ENCODE measurements around the gene TSPAN9. TPM values are rescaled to one million over a fixed set of nuclear protein-coding genes. Genes with fewer than 3 reads are reported as not detected.

The TSPAN9 gene
- polyA plus RNA-seq, 3 donors: 0.15 to 0.34 (median 0.25) TPM

DNA sequence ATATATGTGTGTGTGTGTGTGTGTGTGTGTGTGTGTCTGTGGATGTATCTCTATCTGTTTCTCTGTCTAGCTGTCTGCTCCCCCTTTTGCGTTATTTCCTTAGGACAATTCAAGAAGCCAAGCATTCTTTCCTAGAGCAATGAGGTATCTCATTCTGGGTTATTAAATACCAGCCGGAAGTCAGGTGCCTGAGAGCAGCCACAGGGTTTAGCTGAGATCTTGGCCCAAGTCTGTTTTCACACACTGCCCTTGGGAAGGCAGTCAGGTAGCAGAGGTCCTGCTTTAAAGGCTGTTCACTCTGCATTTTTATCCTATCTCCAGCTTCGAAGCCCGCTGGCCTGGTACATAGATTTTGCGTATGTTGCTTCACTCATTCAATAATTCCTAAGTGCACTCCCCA lies 76.8 kb downstream of the TSPAN9 start:
- TF ChIP-seq, protein P1, sequence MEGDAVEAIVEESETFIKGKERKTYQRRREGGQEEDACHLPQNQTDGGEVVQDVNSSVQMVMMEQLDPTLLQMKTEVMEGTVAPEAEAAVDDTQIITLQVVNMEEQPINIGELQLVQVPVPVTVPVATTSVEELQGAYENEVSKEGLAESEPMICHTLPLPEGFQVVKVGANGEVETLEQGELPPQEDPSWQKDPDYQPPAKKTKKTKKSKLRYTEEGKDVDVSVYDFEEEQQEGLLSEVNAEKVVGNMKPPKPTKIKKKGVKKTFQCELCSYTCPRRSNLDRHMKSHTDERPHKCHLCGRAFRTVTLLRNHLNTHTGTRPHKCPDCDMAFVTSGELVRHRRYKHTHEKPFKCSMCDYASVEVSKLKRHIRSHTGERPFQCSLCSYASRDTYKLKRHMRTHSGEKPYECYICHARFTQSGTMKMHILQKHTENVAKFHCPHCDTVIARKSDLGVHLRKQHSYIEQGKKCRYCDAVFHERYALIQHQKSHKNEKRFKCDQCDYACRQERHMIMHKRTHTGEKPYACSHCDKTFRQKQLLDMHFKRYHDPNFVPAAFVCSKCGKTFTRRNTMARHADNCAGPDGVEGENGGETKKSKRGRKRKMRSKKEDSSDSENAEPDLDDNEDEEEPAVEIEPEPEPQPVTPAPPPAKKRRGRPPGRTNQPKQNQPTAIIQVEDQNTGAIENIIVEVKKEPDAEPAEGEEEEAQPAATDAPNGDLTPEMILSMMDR (IDR thresholded peaks at IDR 0.05): no peak
- Mint-ChIP-seq H3K27me3 (ENCODE audit: low read depth in 3 of 3) (peaks cover 12 to 49% (median 46%) of the 10 kb centered on the region in 3 donors), H3K27ac (no peak overlapping the region), H3K4me3 (no peak overlapping the region), H3K36me3 (no peaks in the 10 kb centered on the region), H3K9me3 (no peaks in the 10 kb centered on the region), H3K4me1 (no peaks in the 10 kb centered on the region)
- no peak for DNase-seq
- H3K4me1 ChIP-seq (ENCODE audit: control insufficient read depth in 1 of 2, insufficient read depth in 2 of 2, low read length in 2 of 2): no peaks in the 10 kb centered on the region
- H3K27ac ChIP-seq (ENCODE audit: low read depth in 1 of 2, low read length in 2 of 2): no peak overlapping the region
- intact Hi-C loops (cut with micrococcal nuclease): no loop called here
- no peak overlapping the region for H3K4me2 ChIP-seq (replicated peaks; ENCODE audit: extremely low read depth, low read length, poor library complexity, severe bottlenecking)
- H4K20me1 ChIP-seq (ENCODE audit: insufficient read depth, low read length): no peaks in the 10 kb centered on the region
- peaks cover 0 to 36% of the 10 kb centered on the region in 2 donors for H3K27me3 ChIP-seq (ENCODE audit: control insufficient read depth in 2 of 2, insufficient read depth in 2 of 2, low read length in 2 of 2)
- no peak overlapping the region for H2AFZ ChIP-seq (ENCODE audit: insufficient read depth, low read depth, low read length, poor library complexity, severe bottlenecking)
- WGBS (ENCODE audit: insufficient coverage): 91% methylated on average over 4 of the region's 5 CpGs
- no peak overlapping the region for H3K4me3 ChIP-seq (replicated peaks in 1 of 3; ENCODE audit: low read depth in 2 of 3, low read length in 3 of 3)
- no peaks in the 10 kb centered on the region for H3K79me2 ChIP-seq (ENCODE audit: insufficient read depth, low read length)
- H3K36me3 ChIP-seq (replicated peaks in 1 of 2; ENCODE audit: control insufficient read depth in 1 of 2, insufficient read depth in 2 of 2, low read length in 2 of 2): no peaks in the 10 kb centered on the region
- no peaks in the 10 kb centered on the region for H3K9me3 ChIP-seq (replicated peaks in 1 of 2; ENCODE audit: control insufficient read depth in 1 of 2, insufficient read depth in 1 of 2, low read length in 2 of 2)
- H3K9ac ChIP-seq (ENCODE audit: insufficient read depth, low read length, poor library complexity, severe bottlenecking): no peak overlapping the region

DNA sequence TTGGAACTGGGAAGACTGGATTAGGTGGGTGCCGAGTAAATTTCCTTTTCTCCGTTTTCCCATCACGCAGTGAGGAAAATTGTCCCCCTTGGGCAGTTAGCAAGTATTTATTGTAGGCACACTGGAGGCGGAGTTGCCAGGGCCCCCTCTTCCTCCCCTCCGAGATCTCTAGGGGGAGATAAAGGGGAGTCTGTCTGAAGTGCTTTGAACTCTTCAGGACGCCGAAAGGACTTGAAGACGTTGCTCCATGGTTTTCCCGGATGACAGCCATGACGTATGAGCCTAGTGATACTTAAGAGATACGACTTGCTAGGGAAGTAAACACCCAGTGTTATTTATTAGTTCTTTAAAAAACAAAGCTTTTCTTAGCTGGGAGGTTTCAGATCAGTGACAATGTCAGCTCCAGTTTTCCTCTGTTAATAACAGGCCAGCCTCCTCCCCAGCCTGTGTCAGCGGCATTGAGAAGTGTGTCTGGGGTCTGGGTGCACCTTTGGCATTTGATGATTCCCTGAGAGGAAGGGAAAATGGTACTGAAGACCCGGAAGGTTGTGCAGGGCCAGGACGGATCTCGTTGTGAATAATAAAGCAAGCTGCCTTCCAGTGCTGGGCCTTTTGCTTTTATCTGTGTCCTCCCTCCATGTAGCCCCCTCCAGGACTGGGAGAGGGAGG lies 78.7 kb downstream of the TSPAN9 start:
- intact Hi-C loops (cut with micrococcal nuclease): no loop called here
- H3K27ac ChIP-seq (ENCODE audit: low read depth in 1 of 2, low read length in 2 of 2): no peak overlapping the region
- H3K79me2 ChIP-seq (ENCODE audit: insufficient read depth, low read length): no peaks in the 10 kb centered on the region
- Mint-ChIP-seq H3K27ac (no peak overlapping the region), H3K4me3 (no peak overlapping the region), H3K36me3 (no peaks in the 10 kb centered on the region), H3K27me3 (ENCODE audit: low read depth in 3 of 3) (peaks cover 12 to 42% (median 42%) of the 10 kb centered on the region in 3 donors), H3K4me1 (no peaks in the 10 kb centered on the region), H3K9me3 (peaks cover 0 to 1% (median 0%) of the 10 kb centered on the region in 7 donors)
- TF ChIP-seq, protein P1 (IDR thresholded peaks at IDR 0.05): no peak
- H3K4me3 ChIP-seq (replicated peaks in 1 of 3; ENCODE audit: low read depth in 2 of 3, low read length in 3 of 3): no peak overlapping the region
- 94% methylated on average over 3 of the region's 15 CpGs for WGBS (ENCODE audit: insufficient coverage)
- H3K9ac ChIP-seq (ENCODE audit: insufficient read depth, low read length, poor library complexity, severe bottlenecking): no peak overlapping the region
- H3K27me3 ChIP-seq (ENCODE audit: control insufficient read depth in 2 of 2, insufficient read depth in 2 of 2, low read length in 2 of 2): peaks cover 0 to 29% of the 10 kb centered on the region in 2 donors
- H4K20me1 ChIP-seq (ENCODE audit: insufficient read depth, low read length): no peaks in the 10 kb centered on the region
- DNase-seq: no peak
- H3K4me2 ChIP-seq (replicated peaks; ENCODE audit: extremely low read depth, low read length, poor library complexity, severe bottlenecking): no peak overlapping the region
- H2AFZ ChIP-seq (ENCODE audit: insufficient read depth, low read depth, low read length, poor library complexity, severe bottlenecking): no peak overlapping the region
- H3K9me3 ChIP-seq (replicated peaks in 1 of 2; ENCODE audit: control insufficient read depth in 1 of 2, insufficient read depth in 1 of 2, low read length in 2 of 2): no peaks in the 10 kb centered on the region
- no peaks in the 10 kb centered on the region for H3K36me3 ChIP-seq (replicated peaks in 1 of 2; ENCODE audit: control insufficient read depth in 1 of 2, insufficient read depth in 2 of 2, low read length in 2 of 2)
- no peaks in the 10 kb centered on the region for H3K4me1 ChIP-seq (ENCODE audit: control insufficient read depth in 1 of 2, insufficient read depth in 2 of 2, low read length in 2 of 2)
